H1 (cell line): Measurements from ENCODE around the gene PI4KA. TPM values are rescaled to one million over a fixed set of nuclear protein-coding genes. Genes with fewer than 3 reads are reported as not detected.

ENCODE experiments used
- EGR1 ChIP-seq: IDR thresholded peaks from 2 replicates; pipeline ENCODE4 v1.6.1; 2011; ENCODE audit warnings: low read depth, low read length, borderline replicate concordance
- EZH2 ChIP-seq: fragments of 200-600 bp; sonication (generic); IDR thresholded peaks from 2 replicates; pipeline ENCODE4 v1.7.1; 2012; ENCODE audit warnings: low read depth, mild to moderate bottlenecking, moderate library complexity, low read length, inconsistent platforms; ENCODE audit not compliant: severe bottlenecking
- HDAC2 ChIP-seq, 2 experiments: fragments of 300-600 bp in 1 of 2; sonication (generic) in 1 of 2; IDR thresholded peaks; 2 replicates each; pipeline ENCODE4 v1.6.1; 2011 to 2012; ENCODE audit warnings: low read depth in 2 of 2, low read length in 2 of 2, mild to moderate bottlenecking in 2 of 2, moderate library complexity in 2 of 2, borderline replicate concordance in 1 of 2, inconsistent platforms in 1 of 2
- NRF1 ChIP-seq: IDR thresholded peaks from 2 replicates; pipeline ENCODE4 v1.6.1; 2011; ENCODE audit warnings: mild to moderate bottlenecking, low read depth, low read length, improper control_type of control experiment
- RXRA ChIP-seq: IDR thresholded peaks from 2 replicates; pipeline ENCODE4 v1.6.1; 2011; ENCODE audit warnings: low read depth, mild to moderate bottlenecking, low read length, moderate library complexity; ENCODE audit not compliant: insufficient read depth
- SIN3A ChIP-seq, 2 experiments: IDR thresholded peaks in 1 of 2; conservative IDR thresholded peaks in 1 of 2; 2 replicates each; pipeline ENCODE4 v1.6.1; 2011 to 2012; ENCODE audit warnings: low read length in 2 of 2, improper control_type of control experiment in 1 of 2, low read depth in 1 of 2, mild to moderate bottlenecking in 1 of 2
- SP1 ChIP-seq: IDR thresholded peaks from 2 replicates; pipeline ENCODE4 v1.6.1; 2011; ENCODE audit warnings: low read depth, low read length
- TAF1 ChIP-seq: IDR thresholded peaks from 2 replicates; pipeline ENCODE4 v1.6.1; 2011; ENCODE audit warnings: mild to moderate bottlenecking, low read depth, low read length
- polyA plus RNA-seq, 7 experiments: library from polyadenylated mRNA; depleted of rRNA in 3 of 7; stranded (reverse) in 5 of 7; unstranded in 2 of 7; fragments of >200 nt in 5 of 7; fragments of 200-250 nt in 2 of 7; gene quantifications; 1 replicate in 5 of 7; 2 replicates in 1 of 7; 4 replicates in 1 of 7; pipeline versions ENCODE4 v1.2.1 to v1.2.3, GENCODE V29; 2011 to 2013; ENCODE audit warnings: missing spikeins in 2 of 7, mixed read lengths in 2 of 7
- total RNA-seq: library from RNA; stranded (reverse); fragmentation: NEBNext Ultra II Directional; extraction: Animal tissue kit (Norgen Biotek cat#: 25700); gene quantifications from 2 replicates; pipeline ENCODE4 v1.2.1, GENCODE V29; 2021

PI4KA gene
- total and polyA plus RNA-seq, 2 of the 8 experiments (the other 6 are each of a cell fraction or from before 2014, with no cell fraction given), result 22.5 to 37.7 TPM

- TF ChIP-seq RXRA (no peak), SP1 (no peak), TAF1 (no peak), EGR1 (no peak), EZH2 (no peak), NRF1 (no peak), HDAC2 (IDR thresholded peaks at IDR 0.05; ENCODE audit: borderline replicate concordance in 1 of 2, low read depth in 2 of 2, low read length in 2 of 2) (no peak), SIN3A (conservative IDR thresholded peaks at IDR 0.05 in 1 of 2, IDR thresholded peaks at IDR 0.05 in 1 of 2; ENCODE audit: low read depth in 1 of 2, low read length in 2 of 2) (no peak)
These were observed 6.1 kb downstream of the PI4KA start (continued) for GRCh38 chr22:20852503-20852902.
